Stimulated activated CD8-positive, alpha-beta memory T cell treated with anti-CD3 and anti-CD28 coated beads, Interleukin-4, amount 100 ng/mL, for 4 hours (primary cell): ENCODE data around the gene CXXC5.

Experiments used
- DNase-seq, 2 donors: peaks; one replicate each; pipeline ENCODE4 v3.0.0-alpha.2; 2020; ENCODE audit warnings: low read depth in 2 of 2, low spot score in 1 of 2

The CXXC5 gene

DNA sequence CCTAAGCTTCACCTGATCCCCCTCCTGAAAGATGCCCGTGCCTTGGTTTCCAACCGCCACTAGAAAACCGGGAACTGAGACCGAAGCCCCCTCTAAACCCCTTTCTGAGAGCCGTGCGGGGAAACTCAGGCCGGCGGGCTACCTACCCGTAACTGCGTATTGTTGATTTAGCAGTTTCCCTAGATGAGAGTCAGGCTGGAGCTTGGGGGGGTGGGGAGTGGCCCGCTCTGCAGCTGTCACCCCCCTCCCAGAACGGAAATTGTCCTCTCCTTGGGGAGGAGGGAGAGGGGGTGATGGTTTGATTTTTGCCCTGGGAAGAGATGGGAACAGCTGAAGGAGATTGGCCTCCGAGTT is 2.5 kb downstream of the CXXC5 start:
- DNase-seq = no peak

DNA sequence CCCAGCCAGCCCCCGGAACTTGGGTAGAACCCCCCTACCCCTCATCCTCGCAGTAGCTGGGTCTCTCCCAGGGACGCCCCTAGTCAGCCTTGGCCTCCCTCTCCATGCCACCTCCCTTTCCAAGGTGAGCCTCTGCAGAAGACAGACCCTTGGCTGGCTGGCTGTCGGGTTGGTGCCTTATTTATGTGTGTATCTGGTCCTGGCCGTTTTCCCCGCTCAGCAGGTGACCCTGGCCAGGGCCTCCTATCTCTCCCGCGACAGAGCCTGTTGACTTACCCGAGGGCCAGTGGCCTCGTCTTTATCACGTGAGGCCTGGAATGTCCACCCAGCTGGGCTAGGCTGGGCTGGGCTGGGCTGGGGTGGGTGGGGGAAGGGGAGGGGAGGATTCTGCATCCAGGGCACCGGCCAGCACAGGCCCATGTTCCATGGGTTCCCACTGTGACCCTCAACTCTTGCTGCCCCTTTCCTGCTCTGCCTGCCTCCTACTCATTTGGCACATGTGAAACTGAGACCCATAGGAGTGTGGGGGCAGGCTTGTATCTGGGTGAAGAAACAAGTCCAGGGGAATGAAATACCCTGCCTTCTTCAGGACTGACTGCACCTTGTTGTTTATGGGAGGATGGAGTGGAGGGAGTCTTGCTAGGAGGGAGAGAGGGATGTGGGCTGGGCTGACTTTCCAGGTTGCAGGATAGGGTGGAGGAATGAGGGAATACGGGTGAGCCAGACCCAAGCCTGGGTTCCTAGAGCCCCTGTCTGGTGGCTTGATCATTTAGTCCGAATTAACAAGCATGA is 3.1 kb downstream of the CXXC5 start:
- DNase-seq = no peak

DNA sequence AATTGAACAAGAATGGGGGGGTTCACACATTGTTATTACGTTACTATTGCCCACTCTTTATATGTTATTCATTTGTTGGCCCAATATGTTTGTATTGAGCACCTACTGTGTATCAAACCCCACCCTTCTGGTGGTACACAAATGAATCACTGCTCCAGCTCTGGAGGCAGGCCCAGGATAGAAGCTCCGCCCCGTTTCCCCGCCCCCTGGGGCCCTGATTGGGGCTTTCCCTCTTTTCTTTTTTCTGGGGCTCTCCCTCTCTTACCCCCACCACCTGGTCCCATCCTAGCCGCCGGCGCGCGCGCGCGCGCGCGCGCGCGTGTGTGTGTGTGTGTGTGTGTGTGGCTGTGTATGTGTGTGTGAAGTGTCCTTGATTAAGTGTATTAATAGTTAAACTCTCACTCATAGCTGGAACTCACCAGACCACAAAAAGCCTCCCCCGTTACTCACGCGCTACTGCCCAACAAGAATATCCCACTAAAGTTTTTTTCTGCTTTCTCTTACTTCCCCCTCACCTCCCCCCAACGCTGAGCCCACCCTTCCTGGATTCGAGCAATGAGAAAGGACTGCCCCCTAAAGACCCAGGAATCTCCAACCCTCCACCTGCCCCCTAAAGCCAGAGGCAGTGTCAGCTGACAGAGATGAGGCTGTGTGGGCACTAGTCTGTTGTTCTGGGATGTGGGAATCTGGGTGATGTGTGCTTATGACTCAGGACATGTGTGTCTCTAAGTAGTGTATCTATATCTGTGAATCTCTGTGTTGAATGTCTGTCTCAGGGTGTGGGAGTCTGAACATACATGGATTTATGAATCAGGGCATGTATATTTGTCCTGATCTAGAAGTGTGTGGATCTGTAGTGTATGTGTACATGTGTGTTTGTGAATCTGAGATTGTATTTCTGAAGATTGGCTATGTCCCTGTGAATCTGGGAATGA is 4.0 kb downstream of the CXXC5 start:
- peak; percentile 36 to 65 for DNase-seq

DNA sequence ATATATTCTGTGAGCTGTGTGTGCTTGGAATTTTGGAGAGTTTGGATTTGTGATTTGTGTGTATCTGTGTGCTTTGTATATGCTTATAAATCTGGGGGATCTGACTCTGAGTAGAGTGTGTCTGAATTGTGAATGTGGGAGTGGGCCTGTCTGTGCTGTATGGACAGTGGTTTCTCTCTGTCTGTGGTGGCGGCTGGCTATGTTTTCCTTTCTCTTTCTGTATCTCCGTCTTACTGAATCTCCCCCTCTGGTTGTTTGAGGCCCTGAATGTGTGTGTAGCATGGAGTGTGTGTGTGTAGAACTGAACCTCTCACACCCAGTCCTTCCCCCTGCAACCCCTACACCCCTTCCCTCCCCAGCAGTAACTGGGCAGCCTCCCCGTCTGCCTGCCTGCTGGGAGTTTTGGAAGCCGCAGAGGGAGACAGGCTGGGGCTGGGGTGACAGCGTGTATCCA is 4.7 kb downstream of the CXXC5 start:
- DNase-seq = no peak

DNA sequence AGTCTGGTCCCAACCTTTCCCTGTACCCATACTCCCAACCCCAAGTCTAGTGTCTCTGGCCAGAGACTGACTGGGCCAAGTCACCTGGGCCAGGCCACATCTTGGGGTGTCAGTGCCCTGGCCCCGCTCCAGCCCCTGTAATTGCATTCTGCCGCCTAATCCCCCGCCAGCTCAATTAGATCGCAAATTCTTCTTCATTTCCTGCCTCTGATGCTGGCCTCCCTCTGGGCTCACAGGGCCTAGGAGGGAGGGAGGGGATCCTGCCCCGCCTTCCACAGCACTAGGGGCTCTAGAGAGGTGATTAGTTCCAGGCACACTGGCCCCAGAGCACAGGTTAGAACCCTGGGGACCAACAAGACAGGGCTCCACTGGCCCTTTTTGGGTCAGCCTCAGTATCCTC is 5.5 kb downstream of the CXXC5 start:
- DNase-seq = no peak

DNA sequence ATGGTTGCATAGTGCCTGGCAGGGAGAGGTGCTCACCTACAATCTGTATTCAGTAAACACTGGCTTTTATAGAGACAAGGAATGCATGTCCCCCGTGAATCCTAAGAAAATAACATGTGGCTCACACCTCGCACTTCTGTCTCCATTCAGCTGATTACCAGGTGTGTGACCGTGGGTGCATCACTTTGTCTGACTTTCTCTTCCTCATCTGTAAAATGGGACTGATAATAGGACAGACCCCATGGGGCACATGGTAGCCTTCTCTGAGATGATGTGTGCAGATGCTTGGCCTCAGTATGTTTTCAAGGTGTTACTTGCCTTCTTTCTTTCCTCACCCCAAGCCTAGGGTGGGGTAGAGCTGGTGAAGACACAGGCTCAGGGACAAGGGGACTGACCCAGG is 6.3 kb downstream of the CXXC5 start:
- no peak for DNase-seq

DNA sequence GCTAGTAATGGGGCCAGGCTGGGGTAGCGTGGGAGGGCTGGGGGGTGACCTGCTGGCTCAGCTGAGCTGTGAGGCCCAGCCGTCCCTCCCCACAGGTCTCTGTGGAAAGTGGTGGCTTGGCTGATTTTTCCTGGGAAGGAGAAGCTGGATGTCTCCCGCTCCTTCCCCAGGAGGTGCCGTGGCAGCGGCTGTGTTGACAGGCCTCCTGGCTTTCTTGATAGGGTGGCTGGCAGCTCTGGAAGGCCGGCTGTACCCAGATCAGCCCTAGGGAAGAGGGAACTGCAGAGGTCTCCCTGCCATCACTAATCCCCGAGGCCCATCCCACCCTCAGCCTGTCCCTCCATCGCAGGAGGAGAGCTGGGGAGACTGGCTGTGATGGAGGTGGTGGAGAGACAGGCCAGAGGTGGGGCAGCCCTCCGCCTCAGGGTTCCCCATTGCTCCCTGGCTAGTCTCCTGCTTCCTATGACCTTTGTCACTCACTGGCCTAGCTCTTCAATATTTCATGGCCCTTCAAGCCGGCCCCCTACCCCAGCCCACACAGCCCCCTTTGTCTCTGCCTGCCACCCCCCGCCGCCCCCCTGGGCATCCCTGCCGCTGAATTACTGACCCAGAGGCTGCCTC is 6.8 kb downstream of the CXXC5 start:
- no peak for DNase-seq

DNA sequence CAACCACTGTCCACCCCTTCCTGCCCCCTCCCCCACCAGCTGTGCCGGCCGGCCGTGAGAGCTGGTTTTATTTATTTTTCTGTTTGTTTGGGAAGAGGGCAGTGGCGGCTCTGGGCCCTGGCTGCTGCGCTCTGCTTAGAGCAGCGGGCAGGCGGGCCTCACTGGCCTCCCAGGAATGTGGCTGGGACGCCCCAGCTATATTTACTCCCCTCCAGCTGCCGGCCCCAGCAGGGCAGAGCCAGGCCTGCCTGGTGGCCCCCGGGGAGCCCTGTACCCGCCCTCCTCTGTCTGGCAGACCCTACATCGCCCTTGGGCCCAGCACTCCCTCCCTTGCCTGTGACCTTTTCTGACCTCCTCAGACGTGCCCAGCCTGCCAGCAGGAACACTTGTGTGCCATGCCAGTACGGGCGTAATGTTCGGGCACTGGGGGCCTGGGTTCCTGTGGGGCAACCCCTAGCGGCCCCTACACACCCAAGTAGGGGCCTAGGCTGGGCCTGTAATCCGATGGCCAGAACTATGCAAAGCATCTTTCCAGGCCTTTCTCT is 7.7 kb downstream of the CXXC5 start:
- no peak for DNase-seq

DNA sequence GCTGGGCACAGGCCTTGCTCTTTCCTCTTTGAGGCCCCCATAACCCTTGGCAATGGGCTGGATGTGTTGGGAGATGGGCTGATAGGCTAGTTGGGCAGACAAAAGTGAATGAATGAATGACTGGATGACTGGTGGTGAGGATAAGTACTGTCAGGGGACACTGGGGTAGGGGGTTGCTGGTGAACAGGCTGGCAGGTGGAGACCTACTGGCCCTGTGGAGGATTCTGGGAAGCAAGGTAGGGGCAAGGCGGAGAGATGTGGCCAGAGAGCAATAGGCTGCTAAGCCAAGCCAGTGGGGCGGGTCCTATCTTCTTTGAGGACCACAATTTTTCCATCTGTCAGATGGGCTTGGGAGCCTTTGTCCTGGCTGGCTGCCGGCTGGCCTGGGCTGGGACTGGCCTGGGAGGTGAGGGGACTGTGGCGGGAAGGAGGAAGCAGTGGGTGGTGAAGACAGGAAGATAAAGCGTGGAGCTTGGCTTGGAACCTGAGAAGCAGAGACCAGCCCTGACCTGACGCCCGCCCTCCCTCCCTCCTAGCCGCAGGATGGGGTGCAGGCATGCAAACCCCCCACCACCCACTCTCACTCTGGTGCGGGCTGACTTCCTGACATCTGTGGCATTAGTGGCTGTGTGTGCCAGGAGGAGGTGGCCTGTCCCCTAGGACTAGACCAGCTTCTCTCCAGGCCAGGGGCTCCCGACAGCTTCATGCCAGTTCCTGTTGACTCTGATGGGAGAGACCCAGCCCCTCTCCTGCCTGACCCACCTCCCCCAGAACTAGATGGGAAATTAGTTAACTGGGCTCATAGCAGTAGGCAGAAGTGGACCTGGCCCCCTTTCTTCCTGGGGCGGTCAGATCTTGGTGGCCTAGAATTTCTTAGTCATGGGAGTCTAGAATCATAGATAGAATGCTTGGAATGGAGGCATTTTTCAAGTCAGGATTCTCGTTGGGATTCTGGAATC is 9.5 kb downstream of the CXXC5 start:
- DNase-seq = no peak

DNA sequence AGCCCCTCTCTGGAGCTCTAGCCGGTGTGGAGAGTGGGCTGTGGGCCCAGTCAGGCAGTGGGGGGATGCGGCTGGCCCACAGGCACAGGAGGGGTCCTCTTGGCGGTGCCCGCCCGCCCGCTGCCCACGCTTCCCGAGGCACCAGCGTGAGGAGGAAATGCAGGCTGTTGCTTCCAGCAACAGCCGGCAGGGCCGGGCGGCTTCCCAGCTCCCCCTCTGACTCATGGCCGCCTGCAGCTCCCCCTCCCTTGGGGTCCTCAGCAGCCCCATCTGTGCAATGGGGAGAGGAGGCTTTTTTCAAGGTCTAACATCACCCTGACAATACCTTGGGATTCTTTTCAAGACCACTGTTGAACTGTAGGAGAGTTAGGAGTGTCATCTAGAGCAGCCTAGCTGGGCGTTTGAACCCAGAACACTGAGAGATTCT is 10.4 kb downstream of the CXXC5 start:
- no peak for DNase-seq

DNA sequence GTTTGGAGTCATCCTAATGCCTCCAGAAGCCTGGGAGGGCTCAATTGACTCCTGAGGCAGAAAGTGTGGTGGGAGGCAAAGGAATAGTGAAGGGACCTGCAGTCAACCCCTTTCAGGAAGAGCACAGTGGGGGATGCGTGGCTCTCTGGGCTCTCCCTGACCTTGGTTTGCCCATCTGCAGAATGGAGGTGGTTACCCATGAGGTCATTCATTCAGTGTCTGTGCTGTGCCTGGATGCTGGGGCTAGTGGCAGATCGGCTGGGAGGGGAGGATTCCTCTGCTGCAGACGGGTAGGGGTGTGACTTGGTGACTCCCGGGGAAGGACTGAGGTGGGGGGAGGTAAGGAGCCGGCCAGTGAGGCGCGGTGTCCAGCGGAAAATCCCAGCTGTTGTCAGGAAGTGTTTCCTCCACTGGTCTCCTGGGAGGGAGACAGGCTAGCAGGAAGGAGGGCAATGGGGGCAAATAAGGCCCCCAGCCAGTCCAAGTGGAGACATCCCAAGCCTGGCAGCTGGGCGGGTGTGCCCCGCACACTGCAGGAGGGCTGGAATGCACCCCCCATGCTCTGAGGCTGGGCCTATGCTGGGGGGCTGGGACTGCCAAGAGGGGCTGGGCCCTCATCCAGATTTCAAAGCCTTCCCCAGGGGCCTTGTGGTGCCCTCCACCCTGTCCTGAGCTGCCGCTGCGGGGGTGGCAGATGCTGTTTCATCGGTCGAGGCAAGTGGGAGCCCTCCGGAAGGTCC is 10.9 kb downstream of the CXXC5 start:
- DNase-seq = no peak

DNA sequence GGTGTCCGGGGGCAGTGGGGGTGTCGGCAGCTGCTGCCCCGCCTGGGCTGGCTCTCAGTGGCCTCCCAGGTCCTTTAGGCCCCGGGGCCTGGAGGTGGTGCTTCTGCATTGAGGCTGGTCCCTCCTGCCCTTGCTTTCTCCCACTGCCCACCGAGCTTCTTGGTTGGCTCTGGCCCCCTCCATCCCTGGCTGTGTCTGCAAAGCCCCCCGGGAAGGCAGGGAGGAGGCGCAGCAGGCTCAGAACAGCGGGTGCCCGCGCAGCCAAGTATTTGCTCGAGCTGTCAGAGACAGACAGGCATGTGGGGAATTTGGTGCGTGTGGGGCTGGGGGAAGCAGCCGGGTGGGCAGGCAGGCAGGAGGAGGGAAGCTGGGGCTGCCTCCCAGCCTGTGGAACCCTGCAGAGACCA is 11.5 kb downstream of the CXXC5 start:
- no peak for DNase-seq

DNA sequence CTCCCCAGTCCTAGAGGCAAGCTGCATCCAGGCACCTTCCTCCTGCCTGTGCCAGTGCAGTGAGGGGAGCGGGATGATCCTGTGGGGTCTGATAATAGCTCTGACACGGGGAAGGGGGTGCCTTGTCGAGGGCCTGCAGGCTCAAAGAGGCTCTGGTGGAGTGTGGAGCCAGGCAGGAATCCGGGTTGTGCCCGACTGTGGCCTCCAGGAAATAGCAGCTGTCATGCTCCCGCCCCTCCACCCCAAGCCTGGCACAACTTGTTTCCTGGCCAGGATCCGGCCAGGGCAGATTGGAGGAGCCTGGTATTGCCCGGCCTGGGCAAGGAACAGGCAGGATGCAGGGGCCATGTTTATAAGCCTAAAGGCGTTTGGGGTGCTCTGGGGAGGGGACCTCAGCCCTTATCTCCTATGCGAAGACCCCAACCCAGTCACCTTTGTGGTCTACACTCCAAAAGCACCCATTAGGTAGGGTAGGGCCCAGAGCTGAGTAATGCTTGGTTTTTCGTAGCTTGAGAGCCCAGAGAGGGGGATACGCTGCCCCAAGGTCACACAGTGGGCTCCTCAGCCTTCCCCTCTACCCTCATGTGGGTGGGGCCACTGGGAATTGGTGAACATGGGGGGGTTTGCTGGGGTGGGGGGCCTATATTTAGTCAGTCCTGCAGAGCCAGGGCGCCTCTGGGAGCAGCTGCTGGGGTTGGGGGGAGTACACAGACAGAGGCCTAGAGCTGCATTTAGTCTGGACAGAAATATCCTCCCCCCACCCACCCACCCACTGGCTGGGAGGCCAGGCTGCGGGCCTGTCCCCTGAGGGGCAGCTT is 12.2 kb downstream of the CXXC5 start:
- DNase-seq = no peak

DNA sequence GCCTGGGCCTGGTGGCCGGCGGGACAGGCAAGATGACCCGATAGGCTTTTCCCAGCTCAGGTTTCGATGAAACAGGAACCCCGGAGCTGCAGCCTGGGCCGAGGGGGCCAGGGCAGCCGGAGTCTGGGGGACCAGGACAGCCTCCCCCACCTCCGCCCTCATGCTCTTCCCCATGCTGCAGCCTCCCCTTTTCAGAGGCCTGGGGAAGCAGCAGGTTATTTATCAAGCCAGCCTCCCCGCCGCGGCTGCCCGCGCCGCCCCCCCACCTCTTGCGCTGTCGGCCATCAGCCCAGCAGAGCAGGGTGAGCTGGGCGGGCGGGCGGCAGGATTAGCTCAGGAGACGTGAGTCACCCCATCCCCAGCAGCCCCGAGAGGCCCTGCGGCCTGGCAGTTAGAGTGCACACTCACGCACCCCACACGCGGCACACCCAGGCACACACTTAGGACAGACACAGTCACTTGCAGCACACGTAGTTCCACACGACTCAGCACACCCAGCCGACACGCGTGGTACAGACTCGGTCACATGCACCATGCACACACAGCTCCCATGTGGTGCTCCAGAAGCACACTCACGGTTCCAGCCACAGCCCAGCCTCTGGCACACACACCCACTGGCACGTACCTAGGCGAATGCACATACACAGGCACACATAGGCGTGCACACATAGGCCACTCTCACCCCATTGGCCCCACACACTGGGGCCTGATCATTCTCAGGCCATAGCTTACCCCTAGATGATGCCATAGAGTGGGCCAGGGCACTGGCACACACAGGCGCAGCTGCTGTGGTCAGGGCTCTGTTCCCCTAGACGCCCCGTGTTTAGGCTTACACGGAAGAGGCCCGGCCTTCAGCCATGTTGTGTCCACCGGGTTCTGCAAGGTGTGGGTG is 13.0 kb downstream of the CXXC5 start:
- DNase-seq = no peak

DNA sequence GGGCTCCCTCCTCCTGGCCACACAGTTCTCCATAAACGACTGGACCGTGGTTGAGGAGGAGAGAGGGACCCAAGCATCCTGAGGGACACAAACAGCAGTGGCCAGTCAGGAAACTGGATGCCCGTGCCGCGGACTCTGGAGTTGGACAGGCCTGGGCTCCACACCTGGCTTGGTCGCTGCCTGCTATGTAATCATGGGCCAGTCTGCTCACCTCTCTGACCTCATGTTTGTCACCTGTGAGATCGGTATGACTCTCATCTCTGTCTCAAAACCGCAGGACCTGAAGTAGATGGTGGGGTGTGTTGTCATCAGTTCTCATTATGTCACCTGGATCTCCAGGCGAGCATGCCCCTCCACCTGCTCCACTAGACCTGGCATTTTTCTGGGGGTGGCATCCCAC is 14.5 kb downstream of the CXXC5 start:
- no peak for DNase-seq

DNA sequence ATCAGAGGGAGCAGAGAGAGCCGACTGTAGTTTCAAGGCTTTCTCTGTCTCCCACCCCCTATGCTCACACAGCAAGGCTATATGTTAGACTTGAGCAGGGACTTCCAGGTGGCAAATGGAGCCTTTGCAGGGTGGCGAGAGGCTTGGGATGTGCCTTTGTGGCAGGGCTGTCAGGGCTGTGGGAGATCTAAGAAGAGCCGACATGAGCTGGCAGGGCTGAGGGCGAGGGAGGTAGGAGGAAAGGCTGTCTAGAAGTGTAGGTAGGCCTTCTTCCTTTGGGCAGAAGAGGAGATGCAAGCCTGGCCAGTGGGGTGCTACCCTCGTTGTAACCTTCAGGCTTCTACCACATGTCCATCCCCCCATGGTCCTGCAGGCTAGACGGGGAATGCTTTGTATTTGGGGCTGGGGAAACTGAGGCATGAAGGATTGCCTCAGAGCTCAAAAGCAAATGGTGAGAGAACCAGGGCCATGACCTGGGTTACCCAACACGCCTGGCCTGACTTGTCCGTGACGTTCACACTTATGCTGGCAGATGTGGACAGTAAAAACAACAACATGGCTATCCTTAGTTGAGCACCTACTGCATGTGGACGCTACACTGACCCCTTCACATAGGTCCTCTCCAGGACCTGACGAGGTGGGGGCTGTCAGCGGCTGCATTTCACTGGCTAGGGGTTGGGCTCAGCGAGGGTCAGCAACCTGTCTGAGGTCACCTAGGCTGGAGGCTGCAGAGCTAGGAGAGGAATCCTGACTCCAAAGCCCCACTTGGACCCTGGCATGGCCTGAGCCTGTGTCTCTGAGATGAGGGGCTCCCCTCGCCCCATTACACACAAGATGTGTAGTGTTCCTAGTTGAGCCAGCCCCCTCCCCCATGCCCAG is 15.3 kb downstream of the CXXC5 start:
- DNase-seq = no peak
